ENCODE data around the gene PRDM5.
"Not testable (repeated sequence)": the region's sequence is repeated elsewhere in the genome, so short reads cannot be mapped to it uniquely, and the experiment has no call there.

The PRDM5 gene

DNA sequence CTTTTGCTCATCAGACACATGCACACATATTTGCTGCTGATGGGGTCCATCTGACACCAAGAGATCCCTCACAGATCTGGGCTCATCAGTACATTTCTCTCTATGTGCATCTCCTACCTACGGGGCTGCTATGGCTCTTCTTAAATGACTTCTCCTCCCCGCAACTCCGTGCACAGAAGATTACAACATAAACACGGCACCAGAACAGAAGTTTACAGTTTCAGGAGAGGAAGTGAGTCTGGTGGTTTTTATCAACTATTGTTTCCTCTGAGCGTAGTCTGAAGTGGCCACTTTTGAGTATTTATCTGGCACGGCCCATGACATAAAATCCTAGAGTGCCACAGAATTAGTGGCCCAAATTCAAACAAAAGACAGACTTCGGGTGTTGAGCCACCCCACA is 263.8 kb downstream of the PRDM5 start:
- TF ChIP-seq POLR2A (IDR thresholded peaks at IDR 0.05; ENCODE audit: extremely low read depth, insufficient read length) (no peak), MYC (IDR thresholded peaks at IDR 0.05; ENCODE audit: low read depth, low read length) (no peak)
- TF ChIP-seq, protein P1, sequence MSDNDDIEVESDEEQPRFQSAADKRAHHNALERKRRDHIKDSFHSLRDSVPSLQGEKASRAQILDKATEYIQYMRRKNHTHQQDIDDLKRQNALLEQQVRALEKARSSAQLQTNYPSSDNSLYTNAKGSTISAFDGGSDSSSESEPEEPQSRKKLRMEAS (IDR thresholded peaks at IDR 0.05; ENCODE audit: low read depth, low read length), result no peak
- TF ChIP-seq, protein P2, sequence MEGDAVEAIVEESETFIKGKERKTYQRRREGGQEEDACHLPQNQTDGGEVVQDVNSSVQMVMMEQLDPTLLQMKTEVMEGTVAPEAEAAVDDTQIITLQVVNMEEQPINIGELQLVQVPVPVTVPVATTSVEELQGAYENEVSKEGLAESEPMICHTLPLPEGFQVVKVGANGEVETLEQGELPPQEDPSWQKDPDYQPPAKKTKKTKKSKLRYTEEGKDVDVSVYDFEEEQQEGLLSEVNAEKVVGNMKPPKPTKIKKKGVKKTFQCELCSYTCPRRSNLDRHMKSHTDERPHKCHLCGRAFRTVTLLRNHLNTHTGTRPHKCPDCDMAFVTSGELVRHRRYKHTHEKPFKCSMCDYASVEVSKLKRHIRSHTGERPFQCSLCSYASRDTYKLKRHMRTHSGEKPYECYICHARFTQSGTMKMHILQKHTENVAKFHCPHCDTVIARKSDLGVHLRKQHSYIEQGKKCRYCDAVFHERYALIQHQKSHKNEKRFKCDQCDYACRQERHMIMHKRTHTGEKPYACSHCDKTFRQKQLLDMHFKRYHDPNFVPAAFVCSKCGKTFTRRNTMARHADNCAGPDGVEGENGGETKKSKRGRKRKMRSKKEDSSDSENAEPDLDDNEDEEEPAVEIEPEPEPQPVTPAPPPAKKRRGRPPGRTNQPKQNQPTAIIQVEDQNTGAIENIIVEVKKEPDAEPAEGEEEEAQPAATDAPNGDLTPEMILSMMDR (IDR thresholded peaks at IDR 0.05; ENCODE audit: low read depth, low read length), result no peak
- DNase-seq (ENCODE audit: low read depth), result peak; percentile 74
- no peak overlapping the region for H3K4me3 ChIP-seq (ENCODE audit: low read depth, low read length)

DNA sequence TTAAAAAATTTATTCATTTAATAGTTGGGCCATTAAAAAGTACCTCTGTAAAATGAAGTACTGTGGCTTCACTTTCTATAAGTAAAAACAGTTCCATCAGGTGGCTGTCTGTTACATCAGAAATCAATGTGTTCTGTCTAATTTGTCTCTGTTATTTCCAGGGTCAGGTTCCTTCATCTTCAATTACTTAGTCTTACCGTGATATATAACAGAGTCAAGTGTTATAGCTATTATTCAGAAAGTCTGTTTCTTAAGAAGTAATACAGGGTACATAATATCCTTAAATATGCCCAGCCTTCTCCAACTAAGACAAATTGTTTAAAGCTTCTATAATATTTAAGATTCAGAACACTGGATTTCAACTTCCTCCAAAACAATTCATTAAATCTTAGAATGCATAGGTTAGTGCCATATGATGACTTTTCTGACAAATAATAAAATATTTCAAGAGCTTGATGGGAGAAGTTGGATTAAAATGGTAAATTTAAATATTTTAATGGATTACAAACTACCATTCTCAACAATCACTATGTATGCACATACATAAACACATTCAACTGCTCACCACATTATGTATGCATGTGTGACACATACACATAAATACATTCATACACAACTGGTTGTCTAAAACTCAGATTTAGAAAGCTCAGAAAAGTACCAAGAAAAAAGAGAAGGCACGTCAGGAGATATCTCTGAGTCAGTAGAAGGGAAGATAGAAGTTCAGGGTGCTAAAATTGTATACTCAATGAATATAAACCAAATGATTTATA is 268.5 kb downstream of the PRDM5 start:
- TF ChIP-seq, protein P2 (IDR thresholded peaks at IDR 0.05; ENCODE audit: low read depth, low read length), result no peak
- TF ChIP-seq MYC (IDR thresholded peaks at IDR 0.05; ENCODE audit: low read depth, low read length) (no peak), POLR2A (IDR thresholded peaks at IDR 0.05; ENCODE audit: extremely low read depth, insufficient read length) (no peak)
- TF ChIP-seq, protein P1 (IDR thresholded peaks at IDR 0.05; ENCODE audit: low read depth, low read length), result no peak
- no peak for DNase-seq (ENCODE audit: low read depth)
- no peak overlapping the region for H3K4me3 ChIP-seq (ENCODE audit: low read depth, low read length)

DNA sequence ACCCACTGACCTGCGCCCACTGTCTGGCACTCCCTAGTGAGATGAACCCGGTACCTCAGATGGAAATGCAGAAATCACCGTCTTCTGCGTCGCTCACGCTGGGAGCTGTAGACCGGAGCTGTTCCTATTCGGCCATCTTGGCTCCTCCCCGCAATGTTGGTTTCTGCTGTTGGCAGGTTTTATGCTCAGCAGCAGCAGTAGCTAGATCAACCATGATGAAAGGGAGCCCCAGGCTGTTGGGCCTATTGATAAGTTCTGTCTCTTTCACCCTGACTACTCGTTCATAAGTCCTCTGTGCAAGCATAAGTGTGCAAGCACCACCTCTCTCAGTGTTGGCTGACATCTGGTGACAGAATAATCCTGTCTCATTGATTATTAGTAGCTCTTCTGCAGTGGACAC is 274.2 kb downstream of the PRDM5 start:
- DNase-seq (ENCODE audit: low read depth); H3K4me3 ChIP-seq (ENCODE audit: low read depth, low read length): not testable (repeated sequence)

Data from NB4 (cell line).